Fibroblast of mammary gland (primary cell): Measurements from ENCODE around the gene CACHD1.
A peak's percentile ranks its signal among the peaks of the same experiment; 100 is the strongest.

Experiments
- DNase-seq: peaks from one replicate; pipeline ENCODE4 v3.0.0-alpha.2; 2010; ENCODE audit warnings: low read depth
- H3K4me3 ChIP-seq: 2 replicates; pipeline ENCODE4 v1.5.1; 2011; ENCODE audit warnings: low read depth, mild to moderate bottlenecking, low read length, moderate library complexity; ENCODE audit not compliant: control insufficient read depth
- TF ChIP-seq, protein P1 (sequence below): conservative IDR thresholded peaks from 2 replicates; pipeline ENCODE4 v1.5.1; 2011; ENCODE audit warnings: low read depth, low read length, inconsistent platforms; ENCODE audit not compliant: control insufficient read depth, insufficient read depth

CACHD1 gene

DNA sequence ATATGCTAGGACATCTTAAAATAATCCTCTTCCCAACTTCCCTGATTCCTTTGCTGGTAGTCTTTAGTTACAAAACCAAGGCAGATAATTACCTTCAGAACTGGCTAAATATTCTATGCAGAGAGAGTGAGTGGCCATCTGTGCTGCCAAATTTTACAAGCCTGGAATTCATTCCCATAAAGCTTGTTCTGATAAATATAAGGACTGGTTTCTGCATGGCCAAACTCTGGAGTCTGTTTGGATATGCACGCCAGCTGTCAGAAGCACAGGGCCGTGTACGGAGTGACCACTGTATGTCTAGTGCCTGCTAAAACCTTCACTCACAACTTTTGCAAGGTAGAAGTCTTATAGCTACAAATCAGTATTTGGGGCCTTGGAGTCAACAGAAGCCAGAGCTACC is 208.4 kb downstream of the CACHD1 start:
- TF ChIP-seq, protein P1, sequence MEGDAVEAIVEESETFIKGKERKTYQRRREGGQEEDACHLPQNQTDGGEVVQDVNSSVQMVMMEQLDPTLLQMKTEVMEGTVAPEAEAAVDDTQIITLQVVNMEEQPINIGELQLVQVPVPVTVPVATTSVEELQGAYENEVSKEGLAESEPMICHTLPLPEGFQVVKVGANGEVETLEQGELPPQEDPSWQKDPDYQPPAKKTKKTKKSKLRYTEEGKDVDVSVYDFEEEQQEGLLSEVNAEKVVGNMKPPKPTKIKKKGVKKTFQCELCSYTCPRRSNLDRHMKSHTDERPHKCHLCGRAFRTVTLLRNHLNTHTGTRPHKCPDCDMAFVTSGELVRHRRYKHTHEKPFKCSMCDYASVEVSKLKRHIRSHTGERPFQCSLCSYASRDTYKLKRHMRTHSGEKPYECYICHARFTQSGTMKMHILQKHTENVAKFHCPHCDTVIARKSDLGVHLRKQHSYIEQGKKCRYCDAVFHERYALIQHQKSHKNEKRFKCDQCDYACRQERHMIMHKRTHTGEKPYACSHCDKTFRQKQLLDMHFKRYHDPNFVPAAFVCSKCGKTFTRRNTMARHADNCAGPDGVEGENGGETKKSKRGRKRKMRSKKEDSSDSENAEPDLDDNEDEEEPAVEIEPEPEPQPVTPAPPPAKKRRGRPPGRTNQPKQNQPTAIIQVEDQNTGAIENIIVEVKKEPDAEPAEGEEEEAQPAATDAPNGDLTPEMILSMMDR = no peak
- DNase-seq = no peak
- no peak overlapping the region for H3K4me3 ChIP-seq

DNA sequence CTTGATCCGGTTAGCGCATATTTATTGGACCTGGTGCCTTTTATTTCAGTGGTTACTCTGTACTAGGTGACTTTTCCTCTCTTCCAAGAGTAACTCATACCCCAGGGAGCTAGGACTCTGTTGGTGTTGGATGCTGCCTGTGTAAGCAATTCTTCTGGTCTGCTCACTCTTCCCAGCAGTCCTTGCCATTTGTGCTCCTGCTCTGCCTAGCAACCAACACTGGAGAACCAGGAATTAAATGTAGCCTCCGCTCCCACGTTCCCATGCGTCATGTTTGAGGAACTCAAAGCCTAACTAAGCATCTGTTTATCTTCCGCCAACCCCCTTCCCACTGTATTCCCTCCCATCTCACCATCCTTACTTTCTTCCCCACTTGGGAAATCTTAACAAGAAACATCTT is 209.2 kb downstream of the CACHD1 start:
- TF ChIP-seq, protein P1 = no peak
- DNase-seq = peak; percentile 68
- no peak overlapping the region for H3K4me3 ChIP-seq

GRCh38 chr1:64680599-64680998 is 210.7 kb downstream of the CACHD1 start:
- no peak for DNase-seq
- no peak overlapping the region for H3K4me3 ChIP-seq
- TF ChIP-seq, protein P1 = no peak

DNA sequence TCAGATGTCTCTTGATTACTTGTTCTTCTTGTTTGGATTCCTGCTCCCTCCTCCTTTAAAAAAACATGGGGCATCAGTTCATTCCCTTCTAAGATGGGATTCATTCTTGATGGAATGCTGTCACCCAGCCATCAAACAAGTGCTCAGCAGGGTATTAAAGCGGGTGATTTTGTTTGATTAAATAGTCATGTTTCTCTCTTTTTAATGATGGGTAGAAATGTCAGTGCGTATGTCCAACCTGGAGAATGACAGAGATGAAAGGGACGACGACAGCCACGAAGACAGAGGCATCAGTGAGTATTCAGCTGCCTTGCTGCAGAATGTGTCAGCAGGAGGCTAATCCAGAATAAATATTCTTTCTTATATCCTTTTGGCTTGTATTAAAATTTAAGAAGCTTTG is 211.1 kb downstream of the CACHD1 start:
- H3K4me3 ChIP-seq = no peak overlapping the region
- TF ChIP-seq, protein P1 = no peak
- DNase-seq = no peak

DNA sequence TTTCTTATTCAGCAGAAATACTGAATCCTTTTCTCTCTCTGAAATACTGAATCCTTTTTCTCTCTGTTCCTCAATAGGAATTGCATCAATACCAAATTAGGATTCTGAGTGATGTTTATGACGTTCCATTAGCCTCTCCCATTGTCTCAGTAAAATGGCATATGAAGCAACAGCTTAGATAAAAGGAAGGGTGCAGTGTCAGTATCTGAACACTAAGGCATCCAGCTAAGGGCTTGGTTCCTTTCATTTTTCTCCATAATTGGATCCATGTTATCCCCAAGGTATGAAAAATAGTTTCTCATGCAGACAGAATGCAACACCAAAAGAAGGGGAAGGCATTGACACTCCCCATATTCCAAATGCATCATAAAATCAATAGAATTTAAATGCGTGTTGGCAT is 213.5 kb downstream of the CACHD1 start:
- H3K4me3 ChIP-seq = no peak overlapping the region
- no peak for DNase-seq
- TF ChIP-seq, protein P1 = no peak

GRCh38 chr1:64685217-64685616 is 215.3 kb downstream of the CACHD1 start:
- TF ChIP-seq, protein P1 = no peak
- no peak for DNase-seq
- no peak overlapping the region for H3K4me3 ChIP-seq

- no peak overlapping the region for H3K4me3 ChIP-seq
- TF ChIP-seq, protein P1 = no peak
- no peak for DNase-seq
Measured at GRCh38 chr1:64685765-64686341, 215.9 kb downstream of the CACHD1 start.
